SK-N-SH (cell line): ENCODE results near the gene BTBD7.

Source experiments
- CHD2 ChIP-seq: fragments of 150-350 bp; IDR thresholded peaks from 2 replicates; pipeline ENCODE4 v1.6.1; 2018; ENCODE audit warnings: low read length; ENCODE audit not compliant: partially characterized antibody
- ELF1 ChIP-seq: IDR thresholded peaks from 2 replicates; pipeline ENCODE4 v1.4.0; 2012
- EP300 ChIP-seq, 2 experiments: IDR thresholded peaks; 2 replicates each; pipeline versions ENCODE4 v1.4.0 to v1.6.1; 2012; ENCODE audit warnings: borderline replicate concordance in 1 of 2, low read depth in 1 of 2, low read length in 1 of 2
- JUND ChIP-seq: IDR thresholded peaks from 2 replicates; pipeline ENCODE4 v1.4.0; 2012
- RAD21 ChIP-seq: IDR thresholded peaks from 2 replicates; pipeline ENCODE4 v1.6.1; 2012; ENCODE audit warnings: mild to moderate bottlenecking, low read length
- RXRA ChIP-seq: IDR thresholded peaks from 2 replicates; pipeline ENCODE4 v1.4.0; 2012; ENCODE audit warnings: low read depth, mild to moderate bottlenecking, borderline replicate concordance
- TCF12 ChIP-seq: IDR thresholded peaks from 2 replicates; pipeline ENCODE4 v1.4.0; 2012
- YY1 ChIP-seq: IDR thresholded peaks from 2 replicates; pipeline ENCODE4 v1.4.0; 2012; ENCODE audit warnings: low read depth, mild to moderate bottlenecking
- TF ChIP-seq, protein P1 (sequence below): IDR thresholded peaks from 2 replicates; pipeline ENCODE4; 2012
- TF ChIP-seq, protein P2 (sequence below): fragments of 200-600 bp; sonication (generic); IDR thresholded peaks from 2 replicates; pipeline ENCODE4 v1.6.1; 2017; ENCODE audit warnings: antibody characterized with exemption, mild to moderate bottlenecking, moderate library complexity
- TF ChIP-seq, protein P3 (sequence below): IDR thresholded peaks from 2 replicates; pipeline ENCODE4 v1.6.1; 2012; ENCODE audit warnings: mild to moderate bottlenecking, low read depth, low read length, moderate library complexity

DNA sequence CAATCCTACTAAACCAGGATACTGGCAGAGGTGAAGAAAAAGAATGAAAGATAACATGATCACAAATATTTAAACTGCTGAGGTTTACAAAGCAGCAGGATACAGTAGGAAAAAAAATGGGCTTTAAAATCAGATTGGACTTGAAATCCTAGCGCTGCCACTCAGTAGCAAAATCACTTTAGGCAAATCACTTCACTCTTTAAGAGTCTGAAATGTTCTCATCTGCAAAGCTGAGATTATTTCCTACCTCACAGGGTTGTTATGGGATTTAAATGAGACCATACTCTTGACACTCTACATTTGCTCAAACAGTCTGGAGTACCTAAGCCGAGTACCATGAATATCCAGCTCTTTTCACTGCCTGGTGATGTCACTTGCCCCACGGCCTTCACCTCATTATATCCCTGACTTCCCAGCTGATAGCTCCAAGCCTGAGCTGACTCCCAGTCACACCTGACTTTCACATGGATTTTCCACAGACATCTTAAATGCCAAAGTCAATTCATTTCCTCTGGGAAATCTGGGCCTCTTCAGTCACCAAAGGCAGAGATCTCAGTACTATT lies 65.6 kb downstream of the BTBD7 start:
- TF ChIP-seq, protein P1, sequence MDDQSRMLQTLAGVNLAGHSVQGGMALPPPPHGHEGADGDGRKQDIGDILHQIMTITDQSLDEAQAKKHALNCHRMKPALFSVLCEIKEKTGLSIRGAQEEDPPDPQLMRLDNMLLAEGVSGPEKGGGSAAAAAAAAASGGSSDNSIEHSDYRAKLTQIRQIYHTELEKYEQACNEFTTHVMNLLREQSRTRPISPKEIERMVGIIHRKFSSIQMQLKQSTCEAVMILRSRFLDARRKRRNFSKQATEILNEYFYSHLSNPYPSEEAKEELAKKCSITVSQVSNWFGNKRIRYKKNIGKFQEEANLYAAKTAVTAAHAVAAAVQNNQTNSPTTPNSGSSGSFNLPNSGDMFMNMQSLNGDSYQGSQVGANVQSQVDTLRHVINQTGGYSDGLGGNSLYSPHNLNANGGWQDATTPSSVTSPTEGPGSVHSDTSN: no peak
- TF ChIP-seq TCF12 (no peak), RXRA (no peak), ELF1 (no peak), JUND (no peak), EP300 (IDR thresholded peaks at IDR 0.05; ENCODE audit: borderline replicate concordance in 1 of 2, low read depth in 1 of 2, low read length in 1 of 2) (no peak), CHD2 (no peak), YY1 (no peak), RAD21 (no peak)
- TF ChIP-seq, protein P2, sequence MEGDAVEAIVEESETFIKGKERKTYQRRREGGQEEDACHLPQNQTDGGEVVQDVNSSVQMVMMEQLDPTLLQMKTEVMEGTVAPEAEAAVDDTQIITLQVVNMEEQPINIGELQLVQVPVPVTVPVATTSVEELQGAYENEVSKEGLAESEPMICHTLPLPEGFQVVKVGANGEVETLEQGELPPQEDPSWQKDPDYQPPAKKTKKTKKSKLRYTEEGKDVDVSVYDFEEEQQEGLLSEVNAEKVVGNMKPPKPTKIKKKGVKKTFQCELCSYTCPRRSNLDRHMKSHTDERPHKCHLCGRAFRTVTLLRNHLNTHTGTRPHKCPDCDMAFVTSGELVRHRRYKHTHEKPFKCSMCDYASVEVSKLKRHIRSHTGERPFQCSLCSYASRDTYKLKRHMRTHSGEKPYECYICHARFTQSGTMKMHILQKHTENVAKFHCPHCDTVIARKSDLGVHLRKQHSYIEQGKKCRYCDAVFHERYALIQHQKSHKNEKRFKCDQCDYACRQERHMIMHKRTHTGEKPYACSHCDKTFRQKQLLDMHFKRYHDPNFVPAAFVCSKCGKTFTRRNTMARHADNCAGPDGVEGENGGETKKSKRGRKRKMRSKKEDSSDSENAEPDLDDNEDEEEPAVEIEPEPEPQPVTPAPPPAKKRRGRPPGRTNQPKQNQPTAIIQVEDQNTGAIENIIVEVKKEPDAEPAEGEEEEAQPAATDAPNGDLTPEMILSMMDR: no peak
- TF ChIP-seq, protein P3, sequence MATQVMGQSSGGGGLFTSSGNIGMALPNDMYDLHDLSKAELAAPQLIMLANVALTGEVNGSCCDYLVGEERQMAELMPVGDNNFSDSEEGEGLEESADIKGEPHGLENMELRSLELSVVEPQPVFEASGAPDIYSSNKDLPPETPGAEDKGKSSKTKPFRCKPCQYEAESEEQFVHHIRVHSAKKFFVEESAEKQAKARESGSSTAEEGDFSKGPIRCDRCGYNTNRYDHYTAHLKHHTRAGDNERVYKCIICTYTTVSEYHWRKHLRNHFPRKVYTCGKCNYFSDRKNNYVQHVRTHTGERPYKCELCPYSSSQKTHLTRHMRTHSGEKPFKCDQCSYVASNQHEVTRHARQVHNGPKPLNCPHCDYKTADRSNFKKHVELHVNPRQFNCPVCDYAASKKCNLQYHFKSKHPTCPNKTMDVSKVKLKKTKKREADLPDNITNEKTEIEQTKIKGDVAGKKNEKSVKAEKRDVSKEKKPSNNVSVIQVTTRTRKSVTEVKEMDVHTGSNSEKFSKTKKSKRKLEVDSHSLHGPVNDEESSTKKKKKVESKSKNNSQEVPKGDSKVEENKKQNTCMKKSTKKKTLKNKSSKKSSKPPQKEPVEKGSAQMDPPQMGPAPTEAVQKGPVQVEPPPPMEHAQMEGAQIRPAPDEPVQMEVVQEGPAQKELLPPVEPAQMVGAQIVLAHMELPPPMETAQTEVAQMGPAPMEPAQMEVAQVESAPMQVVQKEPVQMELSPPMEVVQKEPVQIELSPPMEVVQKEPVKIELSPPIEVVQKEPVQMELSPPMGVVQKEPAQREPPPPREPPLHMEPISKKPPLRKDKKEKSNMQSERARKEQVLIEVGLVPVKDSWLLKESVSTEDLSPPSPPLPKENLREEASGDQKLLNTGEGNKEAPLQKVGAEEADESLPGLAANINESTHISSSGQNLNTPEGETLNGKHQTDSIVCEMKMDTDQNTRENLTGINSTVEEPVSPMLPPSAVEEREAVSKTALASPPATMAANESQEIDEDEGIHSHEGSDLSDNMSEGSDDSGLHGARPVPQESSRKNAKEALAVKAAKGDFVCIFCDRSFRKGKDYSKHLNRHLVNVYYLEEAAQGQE: no peak
